H1 (cell line): ENCODE results near the gene PUSL1. TPM values are rescaled to one million over a fixed set of nuclear protein-coding genes. Genes with fewer than 3 reads are reported as not detected.

Source experiments
- CBX8 ChIP-seq: fragments of 300-800, 300-1000 bp; sonication (generic); IDR thresholded peaks from 2 replicates; pipeline ENCODE4 v1.7.1; 2016; ENCODE audit warnings: low read depth, low read length, borderline replicate concordance
- GTF2F1 ChIP-seq: IDR thresholded peaks from 2 replicates; pipeline ENCODE4 v1.6.1; 2012; ENCODE audit warnings: low read depth, low read length, improper control_type of control experiment, borderline replicate concordance
- NANOG ChIP-seq: IDR thresholded peaks from 2 replicates; pipeline ENCODE4 v1.6.1; 2011; ENCODE audit warnings: low read length, low read depth, mild to moderate bottlenecking, inconsistent platforms; ENCODE audit not compliant: insufficient read depth, poor library complexity, severe bottlenecking
- polyA plus RNA-seq, 7 experiments: library from polyadenylated mRNA; depleted of rRNA in 3 of 7; stranded (reverse) in 5 of 7; unstranded in 2 of 7; fragments of >200 nt in 5 of 7; fragments of 200-250 nt in 2 of 7; gene quantifications; 1 replicate in 5 of 7; 2 replicates in 1 of 7; 4 replicates in 1 of 7; pipeline versions ENCODE4 v1.2.1 to v1.2.3, GENCODE V29; 2011 to 2013; ENCODE audit warnings: missing spikeins in 2 of 7, mixed read lengths in 2 of 7
- total RNA-seq: library from RNA; stranded (reverse); fragmentation: NEBNext Ultra II Directional; extraction: Animal tissue kit (Norgen Biotek cat#: 25700); gene quantifications from 2 replicates; pipeline ENCODE4 v1.2.1, GENCODE V29; 2021

PUSL1 gene
- total and polyA plus RNA-seq, 2 of the 8 experiments (the other 6 are each of a cell fraction or from before 2014, with no cell fraction given): 38.8 to 87.4 TPM

- TF ChIP-seq CBX8: no peak
- TF ChIP-seq GTF2F1: no peak
- no peak for TF ChIP-seq NANOG
These were observed 48.9 kb upstream of the PUSL1 start (continued) for GRCh38 chr1:1259540-1259939.
